Measurements from ENCODE around the gene PRPF8.
A peak's percentile ranks its signal among the peaks of the same experiment; 100 is the strongest.
"Not testable (repeated sequence)": the region's sequence is repeated elsewhere in the genome, so short reads cannot be mapped to it uniquely, and the experiment has no call there.

Gene PRPF8

DNA sequence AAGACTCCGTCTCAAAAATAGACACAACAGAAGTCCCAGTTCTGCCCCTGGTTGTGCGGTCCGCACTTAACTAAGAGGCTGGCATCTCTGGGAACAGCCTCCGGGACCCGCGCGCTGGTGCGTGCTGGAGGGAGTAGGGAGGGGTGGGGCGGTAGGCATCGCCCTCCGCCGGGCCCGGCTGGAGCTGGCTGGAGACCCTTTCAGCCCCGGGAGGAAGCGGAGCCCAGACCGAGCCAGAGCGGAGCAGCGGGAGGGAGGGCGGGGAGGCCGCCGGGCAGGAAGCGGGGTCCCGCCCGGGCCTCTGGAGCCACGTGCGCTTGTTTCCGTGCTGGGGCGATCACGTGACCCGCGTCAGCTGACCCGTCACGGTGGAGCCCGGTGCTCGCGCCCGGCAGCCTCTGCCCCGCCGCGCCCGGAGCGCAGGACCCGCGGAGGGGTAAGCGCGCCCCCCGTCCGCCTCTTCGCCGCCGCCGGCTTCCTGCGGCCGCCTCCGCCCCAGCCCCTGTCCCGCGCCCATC lies 39.7 kb upstream of the PRPF8 start, which contains the start of gene WDR81:
Gene WDR81, plus strand, starts transcription at position 354 of the 518 bp plus-strand sequence. CDS start 256 bp downstream, outside the sequence.
- no peak for TF ChIP-seq ZNF274 (IDR thresholded peaks at IDR 0.05; ENCODE audit: low read depth, low read length)
- H3K4me3 ChIP-seq (ENCODE audit: low read length): peak within 1 kb of the TSS; percentile 82; the same call in 1 of the 2 replicates

DNA sequence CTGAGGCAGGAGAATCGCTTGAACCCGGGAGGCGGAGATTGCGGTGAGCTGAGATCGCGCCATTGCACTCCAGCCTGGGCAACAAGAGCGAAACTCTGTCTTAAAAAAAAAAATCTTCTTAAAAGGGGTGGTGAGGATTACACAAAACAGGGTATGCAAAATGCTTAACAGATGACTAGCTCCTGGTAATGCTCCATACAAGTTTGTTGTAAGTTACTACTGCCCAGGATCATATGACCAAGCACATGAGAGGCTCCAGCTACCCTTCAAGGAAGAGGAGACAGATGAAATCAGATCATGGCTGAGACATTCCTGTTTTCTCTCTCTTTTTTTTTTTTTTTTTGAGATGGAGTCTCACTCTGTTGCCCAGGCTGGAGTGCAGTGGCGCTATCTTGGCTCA lies 37.4 kb upstream of the PRPF8 start:
- not testable (repeated sequence) for H3K4me3 ChIP-seq (ENCODE audit: low read length)

DNA sequence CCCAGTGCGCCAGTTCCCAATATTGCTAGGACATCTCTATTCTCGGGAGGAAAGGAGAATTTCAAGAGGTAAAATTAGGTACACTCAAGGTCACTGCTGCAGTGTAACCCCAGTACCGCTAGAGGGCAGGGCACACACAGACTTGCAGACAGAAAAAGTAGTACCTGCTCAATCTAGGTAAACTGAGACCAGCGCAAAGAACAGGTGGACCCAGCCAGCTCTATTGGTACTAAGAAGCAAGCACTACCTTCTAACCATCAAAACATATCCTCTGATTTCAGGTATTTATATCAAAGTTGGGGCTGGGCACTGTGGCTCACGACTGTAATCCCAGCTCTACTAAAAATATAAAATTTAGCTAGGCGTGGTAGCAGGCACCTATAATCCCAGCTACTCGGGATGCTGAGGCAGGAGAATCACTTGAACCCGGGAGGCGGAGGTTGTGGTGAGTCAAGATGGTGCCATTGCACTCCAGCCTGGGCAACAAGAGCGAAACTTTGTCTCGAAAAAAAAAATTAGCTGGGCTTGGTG lies 36.3 kb upstream of the PRPF8 start:
- no peak for TF ChIP-seq ZNF274 (IDR thresholded peaks at IDR 0.05; ENCODE audit: low read depth, low read length)
- no peak overlapping the region for H3K4me3 ChIP-seq (ENCODE audit: low read length)

DNA sequence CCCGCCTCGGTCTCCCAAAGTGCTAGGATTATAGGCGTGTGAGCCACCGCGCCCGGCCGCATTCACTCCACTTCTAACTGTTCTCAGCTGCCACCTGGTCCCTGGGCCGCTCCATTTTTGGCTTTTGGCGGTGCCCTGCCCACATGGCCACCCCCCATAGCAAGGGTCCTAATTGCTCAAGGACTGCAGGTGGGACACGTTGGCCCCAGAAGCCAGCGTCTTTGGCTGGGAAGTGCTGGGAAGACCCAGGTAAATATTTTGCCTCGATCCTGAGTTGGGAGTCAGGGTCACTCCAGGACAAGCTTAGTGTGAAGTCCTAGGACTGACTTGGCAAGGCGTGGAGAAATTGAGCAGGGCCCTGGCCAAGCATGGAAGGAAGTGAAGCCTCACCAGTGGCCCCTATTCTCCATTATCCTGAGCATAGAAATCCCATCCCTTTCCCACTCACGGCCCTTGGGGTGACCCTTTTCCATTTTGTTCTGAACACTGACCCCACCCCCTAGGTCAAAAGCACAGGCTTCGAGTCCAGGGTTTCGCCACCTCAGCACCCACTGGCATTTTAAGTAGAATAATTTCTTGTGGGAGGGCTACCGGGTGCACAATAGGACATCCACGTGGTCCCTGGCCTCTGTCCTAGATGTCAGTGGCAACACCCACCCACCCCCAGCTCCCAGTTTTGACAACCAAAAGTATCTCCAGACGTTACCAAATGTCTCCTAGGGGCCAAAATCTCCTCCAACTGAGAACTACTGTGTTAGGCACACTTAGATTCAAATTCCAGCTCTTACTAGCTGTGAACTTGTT lies 33.9 kb upstream of the PRPF8 start:
- TF ChIP-seq ZNF274 (IDR thresholded peaks at IDR 0.05; ENCODE audit: low read depth, low read length): no peak
- no peak overlapping the region; the same call in 1 of the 2 replicates for H3K4me3 ChIP-seq (ENCODE audit: low read length)

DNA sequence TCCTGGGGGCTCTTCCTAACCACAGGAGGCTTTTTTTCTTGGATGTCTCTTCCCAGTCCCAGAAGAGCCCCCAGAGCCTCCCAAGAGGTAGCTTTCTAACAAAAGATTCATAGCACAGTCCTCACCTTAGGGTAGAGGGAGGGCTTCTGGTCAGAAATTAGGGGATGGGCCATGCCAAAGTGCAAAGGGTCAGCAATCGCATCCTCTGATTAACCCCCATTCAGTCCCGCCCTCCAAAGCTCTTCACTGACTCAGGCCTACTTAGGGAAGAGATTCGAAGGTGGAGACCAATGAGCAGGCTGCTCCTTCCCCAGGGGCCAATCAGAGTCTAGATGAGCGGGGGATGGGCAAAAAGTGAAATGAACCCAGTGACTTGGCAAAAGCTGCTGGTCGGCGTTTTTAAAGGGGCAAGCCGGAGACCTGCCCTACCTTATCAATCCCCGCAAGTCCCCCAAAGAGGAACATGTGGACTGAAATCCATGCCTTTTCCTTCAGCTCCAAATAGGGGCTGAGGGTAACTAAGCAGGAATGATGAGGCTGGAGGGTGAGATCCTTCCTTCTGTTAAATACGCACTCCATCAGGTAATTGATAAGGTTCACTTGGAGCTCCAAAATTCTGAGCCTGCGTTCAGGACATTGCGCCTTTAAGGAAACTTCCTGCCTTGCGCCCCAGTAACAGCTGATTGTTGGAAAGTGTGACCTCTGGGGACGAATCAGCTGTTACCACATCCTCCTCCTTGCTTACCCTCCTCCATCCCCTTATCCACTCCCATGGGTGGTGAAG lies 32.4 kb upstream of the PRPF8 start:
- H3K4me3 ChIP-seq (ENCODE audit: low read length): peak overlapping the region; percentile 85
- no peak for TF ChIP-seq ZNF274 (IDR thresholded peaks at IDR 0.05; ENCODE audit: low read depth, low read length)

DNA sequence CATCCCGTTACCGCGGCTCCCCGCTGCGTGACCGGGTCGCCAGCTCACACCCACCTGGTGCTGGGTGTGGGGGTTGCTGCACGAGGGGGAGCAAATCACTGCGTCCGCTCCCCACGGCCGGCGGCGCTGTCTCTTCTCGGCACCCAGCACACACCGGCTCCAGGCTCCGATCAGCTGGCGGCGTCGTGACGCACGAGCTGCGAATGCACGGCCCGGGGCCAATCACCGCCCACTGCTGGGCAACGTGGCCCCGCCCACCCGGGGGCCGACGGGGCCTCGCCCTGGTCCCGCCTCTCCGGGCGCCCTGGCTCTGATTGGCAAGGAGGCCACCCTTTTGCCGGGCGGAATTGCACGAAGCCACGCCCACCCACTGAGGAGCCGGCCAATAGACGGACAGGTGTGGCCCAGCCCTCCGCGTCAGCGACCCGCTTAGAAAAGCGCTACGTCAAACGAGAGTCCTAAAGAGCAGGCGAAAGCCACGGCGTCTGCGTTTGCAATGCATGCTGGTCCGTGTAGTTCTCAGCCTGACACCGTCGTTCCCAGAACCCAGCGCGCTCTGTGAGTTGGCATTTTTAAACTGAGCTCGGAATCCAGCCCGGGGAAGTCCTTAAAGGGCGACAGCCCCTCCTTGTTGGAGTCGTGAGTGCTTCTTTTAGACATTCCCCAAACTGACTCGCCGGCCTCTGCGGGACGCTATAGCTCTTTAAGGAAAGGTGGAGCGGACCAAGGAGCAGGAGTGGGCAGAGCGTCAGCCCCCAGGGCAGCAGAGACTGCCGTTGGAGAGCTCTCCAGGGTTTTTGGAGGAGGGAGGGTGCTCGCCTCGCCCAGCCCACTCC lies 31.6 kb upstream of the PRPF8 start:
- H3K4me3 ChIP-seq (ENCODE audit: low read length): peak overlapping the region; percentile 85
- no peak for TF ChIP-seq ZNF274 (IDR thresholded peaks at IDR 0.05; ENCODE audit: low read depth, low read length)

DNA sequence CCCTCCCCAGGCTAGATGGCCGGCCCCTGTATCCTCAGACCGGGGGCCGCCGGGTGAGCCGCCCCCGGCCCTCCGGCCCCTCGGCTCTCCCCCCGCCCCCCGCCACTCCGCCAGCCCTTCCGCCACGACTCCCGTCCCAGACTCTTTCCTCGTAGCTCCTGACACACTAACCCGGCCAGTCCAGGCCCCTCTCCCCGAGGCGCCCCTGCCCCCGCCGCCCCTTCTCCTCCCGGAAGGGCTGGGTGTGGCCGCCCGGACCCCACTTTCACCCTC lies 31.1 kb upstream of the PRPF8 start:
- TF ChIP-seq ZNF274 (IDR thresholded peaks at IDR 0.05; ENCODE audit: low read depth, low read length): no peak
- peak overlapping the region; percentile 67 for H3K4me3 ChIP-seq (ENCODE audit: low read length)

DNA sequence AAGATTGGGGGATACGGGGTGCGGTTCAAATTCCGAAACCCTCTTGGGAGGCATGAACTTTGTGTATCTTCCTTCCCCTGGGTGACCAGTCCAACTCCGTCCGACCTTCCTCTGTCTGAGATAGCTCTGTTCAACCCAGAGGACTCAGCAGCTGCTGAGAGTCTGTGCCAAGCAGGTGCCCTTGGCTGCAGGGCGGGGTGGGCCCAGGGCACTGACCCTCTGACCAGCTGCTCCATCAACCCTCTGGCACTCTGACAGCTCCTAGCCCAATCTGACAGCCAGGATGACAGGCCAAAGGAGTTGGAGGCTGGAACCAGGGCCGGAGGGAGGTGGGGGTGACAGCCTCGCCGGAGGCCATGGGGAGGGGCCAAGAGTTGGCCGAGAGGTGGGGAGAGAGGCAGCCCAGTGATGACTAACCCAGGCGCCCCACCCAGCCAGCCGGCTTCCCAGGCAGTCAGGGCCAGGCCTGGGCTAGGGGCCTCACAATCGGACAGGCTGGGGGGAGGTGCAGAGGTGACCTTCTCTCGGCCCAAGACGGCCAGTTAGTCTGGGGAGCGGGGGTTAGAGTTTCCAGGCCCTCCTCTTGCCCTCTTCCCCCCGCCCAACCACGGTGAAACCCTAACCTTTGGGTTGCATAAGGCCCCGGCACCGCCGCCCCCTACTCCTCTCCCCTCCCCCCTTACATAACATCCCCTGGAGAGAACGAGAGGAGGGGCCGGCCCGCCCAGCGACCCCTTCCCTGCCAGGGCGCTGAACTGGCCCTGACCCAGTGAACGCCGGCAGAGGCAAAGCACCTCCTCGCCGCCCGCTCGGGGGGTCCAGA lies 30.5 kb upstream of the PRPF8 start:
- peak overlapping the region; percentile 67 for H3K4me3 ChIP-seq (ENCODE audit: low read length)
- no peak for TF ChIP-seq ZNF274 (IDR thresholded peaks at IDR 0.05; ENCODE audit: low read depth, low read length)

DNA sequence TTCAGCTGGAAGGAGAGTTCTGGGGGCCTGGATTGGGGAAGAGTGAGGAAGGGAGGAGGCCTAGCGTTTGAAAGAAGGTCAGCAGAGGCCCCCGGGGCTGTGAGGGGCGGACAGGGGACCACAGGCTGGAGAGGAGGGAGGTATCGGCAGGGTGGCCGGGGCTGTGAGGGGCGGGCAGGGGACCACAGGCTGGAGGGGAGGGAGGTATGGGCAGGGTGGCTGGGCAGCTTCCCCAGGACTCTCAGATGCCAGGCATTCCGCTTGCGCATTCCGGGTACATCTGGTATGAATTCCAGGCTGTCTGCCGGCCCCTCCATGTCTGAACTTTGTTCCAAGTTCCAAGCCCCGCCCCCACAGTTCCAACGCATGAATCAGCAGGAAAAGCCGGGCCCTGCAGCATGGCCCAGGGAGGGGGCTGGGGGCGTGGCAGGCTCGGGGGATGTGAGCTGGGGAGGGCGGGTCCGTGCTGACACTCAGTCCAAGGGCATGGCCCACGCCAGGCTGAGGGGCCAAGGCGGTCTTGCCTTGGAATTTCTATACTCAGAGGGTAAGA lies 29.8 kb upstream of the PRPF8 start:
- no peak overlapping the region; the same call in 1 of the 2 replicates for H3K4me3 ChIP-seq (ENCODE audit: low read length)
- TF ChIP-seq ZNF274 (IDR thresholded peaks at IDR 0.05; ENCODE audit: low read depth, low read length): no peak

DNA sequence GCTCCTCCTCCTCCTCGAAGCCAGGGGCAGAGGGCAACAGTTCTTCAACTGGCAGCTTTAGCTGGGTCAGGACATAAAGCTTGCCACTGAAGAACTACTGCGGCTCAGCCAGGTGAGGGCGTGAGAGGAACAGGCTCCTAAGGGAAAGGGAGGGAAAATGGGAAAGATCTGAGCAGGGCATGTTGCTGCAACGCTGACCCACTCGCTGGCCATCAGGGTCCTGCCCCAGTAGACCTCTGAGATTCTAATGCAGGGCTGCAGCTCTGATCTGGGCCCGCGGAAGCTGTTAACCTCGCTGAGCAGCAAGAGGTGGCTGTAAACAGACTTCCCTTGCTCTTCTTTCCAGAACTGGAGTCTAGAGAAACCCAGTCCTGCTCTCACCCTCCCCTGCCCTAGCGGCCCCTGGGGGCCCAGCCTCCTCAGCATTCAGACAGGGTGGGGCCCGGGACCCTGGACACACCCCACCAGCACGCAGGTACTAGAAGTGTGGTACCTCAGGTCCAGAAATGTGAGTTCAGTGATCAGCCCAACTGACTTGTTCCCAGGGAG lies 29.3 kb upstream of the PRPF8 start:
- no peak for TF ChIP-seq ZNF274 (IDR thresholded peaks at IDR 0.05; ENCODE audit: low read depth, low read length)
- no peak overlapping the region for H3K4me3 ChIP-seq (ENCODE audit: low read length)

DNA sequence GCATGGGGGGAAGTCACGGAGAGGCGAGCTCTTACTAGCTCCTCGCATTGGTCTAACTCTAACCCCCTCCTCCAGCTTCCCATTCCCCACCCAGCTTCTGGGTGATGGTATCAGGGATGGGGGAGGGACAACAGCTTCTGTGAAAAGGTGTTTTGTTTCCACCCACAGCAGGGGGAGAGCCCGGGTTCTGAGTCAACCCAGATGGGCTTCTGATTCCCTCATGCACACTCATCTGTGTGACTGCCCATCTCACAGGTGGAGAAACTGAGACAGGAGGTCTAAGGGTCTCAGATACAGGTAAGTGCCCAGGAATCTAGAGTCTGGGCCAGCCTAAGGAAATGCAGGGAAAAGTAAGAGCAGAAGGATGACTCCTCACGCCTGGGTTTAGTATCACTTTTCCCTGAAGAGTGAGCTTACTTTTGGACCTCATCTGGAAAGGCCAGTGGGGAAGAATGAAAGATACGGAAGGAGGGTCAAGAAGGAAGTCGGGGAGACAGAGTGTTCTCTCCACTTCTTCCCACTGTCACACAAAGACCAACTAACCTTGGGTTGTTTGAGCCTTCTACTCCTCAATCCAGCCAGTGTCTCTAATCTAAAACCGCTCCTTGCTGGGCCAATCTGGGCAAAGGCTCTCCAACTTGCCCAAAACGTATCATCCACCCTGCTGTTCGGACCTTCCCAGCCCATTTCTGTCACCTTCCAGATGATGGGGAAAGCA lies 28.7 kb upstream of the PRPF8 start:
- no peak for TF ChIP-seq ZNF274 (IDR thresholded peaks at IDR 0.05; ENCODE audit: low read depth, low read length)
- H3K4me3 ChIP-seq (ENCODE audit: low read length): no peak overlapping the region

DNA sequence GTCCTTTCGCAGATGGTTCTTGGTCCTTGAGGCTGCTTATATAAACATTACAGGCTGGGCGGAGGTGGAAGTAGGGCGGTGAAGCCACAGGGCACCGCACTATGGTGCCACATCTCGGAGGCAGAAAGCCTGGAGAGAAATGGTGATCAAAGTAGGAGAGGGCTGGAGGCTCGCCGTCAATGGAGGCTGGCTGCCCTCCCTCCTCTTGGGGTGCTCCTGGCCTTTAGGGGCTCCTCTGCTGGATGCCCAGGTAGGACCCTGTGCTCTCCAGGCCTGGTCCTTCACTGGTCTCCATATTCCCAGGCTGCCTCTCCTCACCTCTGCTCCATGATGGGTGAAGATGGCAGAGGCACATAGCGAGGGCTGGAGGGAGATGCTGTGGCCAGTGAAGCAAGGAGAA lies 27.6 kb upstream of the PRPF8 start:
- H3K4me3 ChIP-seq (ENCODE audit: low read length): no peak overlapping the region
- TF ChIP-seq ZNF274 (IDR thresholded peaks at IDR 0.05; ENCODE audit: low read depth, low read length): no peak

All from GM08714 (cell line).